ENCODE data around the gene AKT3.

GRCh38 chr1:243883551-243883950 is 33.5 kb upstream of the AKT3 start:
- TF ChIP-seq, protein P1, sequence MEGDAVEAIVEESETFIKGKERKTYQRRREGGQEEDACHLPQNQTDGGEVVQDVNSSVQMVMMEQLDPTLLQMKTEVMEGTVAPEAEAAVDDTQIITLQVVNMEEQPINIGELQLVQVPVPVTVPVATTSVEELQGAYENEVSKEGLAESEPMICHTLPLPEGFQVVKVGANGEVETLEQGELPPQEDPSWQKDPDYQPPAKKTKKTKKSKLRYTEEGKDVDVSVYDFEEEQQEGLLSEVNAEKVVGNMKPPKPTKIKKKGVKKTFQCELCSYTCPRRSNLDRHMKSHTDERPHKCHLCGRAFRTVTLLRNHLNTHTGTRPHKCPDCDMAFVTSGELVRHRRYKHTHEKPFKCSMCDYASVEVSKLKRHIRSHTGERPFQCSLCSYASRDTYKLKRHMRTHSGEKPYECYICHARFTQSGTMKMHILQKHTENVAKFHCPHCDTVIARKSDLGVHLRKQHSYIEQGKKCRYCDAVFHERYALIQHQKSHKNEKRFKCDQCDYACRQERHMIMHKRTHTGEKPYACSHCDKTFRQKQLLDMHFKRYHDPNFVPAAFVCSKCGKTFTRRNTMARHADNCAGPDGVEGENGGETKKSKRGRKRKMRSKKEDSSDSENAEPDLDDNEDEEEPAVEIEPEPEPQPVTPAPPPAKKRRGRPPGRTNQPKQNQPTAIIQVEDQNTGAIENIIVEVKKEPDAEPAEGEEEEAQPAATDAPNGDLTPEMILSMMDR (IDR thresholded peaks at IDR 0.05) = no peak
- TF ChIP-seq POLR2AphosphoS5 (IDR thresholded peaks at IDR 0.05) = no peak

Measured in suprapubic skin (tissue), 3 donors.